ENCODE data around the gene DISP1.

DISP1 gene

GRCh38 chr1:222814536-222815439, at the start of gene DISP1:
Gene DISP1 (plus strand): TSS chr1:222815039. CDS start chr1:222942824, 127,785 bp downstream.
- no peak for DNase-seq (ENCODE audit: low read depth)
- TF ChIP-seq CTCF (conservative IDR thresholded peaks at IDR 0.05; ENCODE audit: low read depth, low read length) = no peak
- H3K4me3 ChIP-seq (ENCODE audit: low read length) = peak within 1 kb of the TSS; percentile 97

GRCh38 chr1:222767152-222767571, 47.7 kb upstream of the DISP1 start:
- no peak overlapping the region for H3K4me3 ChIP-seq (ENCODE audit: low read length)
- no peak for TF ChIP-seq CTCF (conservative IDR thresholded peaks at IDR 0.05; ENCODE audit: low read depth, low read length)
- no peak for DNase-seq (ENCODE audit: low read depth)

GRCh38 chr1:222768592-222768991, 46.2 kb upstream of the DISP1 start:
- H3K4me3 ChIP-seq (ENCODE audit: low read length) = no peak overlapping the region
- no peak for TF ChIP-seq CTCF (conservative IDR thresholded peaks at IDR 0.05; ENCODE audit: low read depth, low read length)
- DNase-seq (ENCODE audit: low read depth) = no peak

- DNase-seq (ENCODE audit: low read depth) = no peak
- H3K4me3 ChIP-seq (ENCODE audit: low read length) = no peak overlapping the region
- peak; percentile 26 for TF ChIP-seq CTCF (conservative IDR thresholded peaks at IDR 0.05; ENCODE audit: low read depth, low read length)
These were observed 45.7 kb upstream of the DISP1 start for GRCh38 chr1:222769181-222769580.

GRCh38 chr1:222769971-222770620, 44.7 kb upstream of the DISP1 start:
- no peak for TF ChIP-seq CTCF (conservative IDR thresholded peaks at IDR 0.05; ENCODE audit: low read depth, low read length)
- no peak for DNase-seq (ENCODE audit: low read depth)
- no peak overlapping the region for H3K4me3 ChIP-seq (ENCODE audit: low read length)

- no peak overlapping the region for H3K4me3 ChIP-seq (ENCODE audit: low read length)
- no peak for DNase-seq (ENCODE audit: low read depth)
- no peak for TF ChIP-seq CTCF (conservative IDR thresholded peaks at IDR 0.05; ENCODE audit: low read depth, low read length)
These were observed 41.9 kb upstream of the DISP1 start for GRCh38 chr1:222772996-222773379.
